Left ventricle myocardium inferior (tissue), 1 donor: Measurements from ENCODE around the gene BTBD9. TPM values are rescaled to one million over a fixed set of nuclear protein-coding genes. Genes with fewer than 3 reads are reported as not detected.

Source experiments
- DNase-seq: peaks from one replicate; pipeline ENCODE4 v3.0.0-alpha.2; 2020
- H3K27ac ChIP-seq: fragments of 200-600 bp; replicated peaks from 2 replicates; pipeline ENCODE4 v1.8.0; 2021
- H3K27me3 ChIP-seq: fragments of 200-600 bp; 2 replicates; pipeline ENCODE4 v1.8.0; 2021; ENCODE audit warnings: low read depth
- H3K36me3 ChIP-seq: fragments of 200-600 bp; 2 replicates; pipeline ENCODE4 v1.8.0; 2021
- H3K4me1 ChIP-seq: fragments of 200-600 bp; 2 replicates; pipeline ENCODE4 v1.8.0; 2021
- H3K4me3 ChIP-seq: fragments of 200-600 bp; 2 replicates; pipeline ENCODE4 v1.8.0; 2021; ENCODE audit warnings: mild to moderate bottlenecking, moderate library complexity
- H3K9me3 ChIP-seq: fragments of 200-600 bp; replicated peaks from 2 replicates; pipeline ENCODE4 v1.8.0; 2021
- CTCF ChIP-seq: fragments of 200-600 bp; IDR thresholded peaks from 2 replicates; pipeline ENCODE4 v1.8.0; 2021; ENCODE audit warnings: antibody characterized with exemption, mild to moderate bottlenecking, borderline replicate concordance
- intact Hi-C: fragments of 100-400 bp; cut with micrococcal nuclease; formaldehyde crosslinking; loops from one replicate; pipeline ENCODE4 v1.11.0; 2022
- total RNA-seq: library from RNA; stranded (reverse); fragmentation: NEBNext Ultra II Directional; extraction: Animal tissue kit (Norgen Biotek cat#: 25700); gene quantifications from one replicate; pipeline ENCODE4 v1.2.1, GENCODE V29; 2021
- donor health status: DM: no; HTN: yes; CAD: no; lungs with severe emphysema.

BTBD9 gene
- total RNA-seq, 1 donor from 2014 or later: 16.5 TPM

GRCh38 chr6:38555606-38556005 is 84.1 kb downstream of the BTBD9 start:
- Histone ChIP-seq H3K27ac (no peak overlapping the region), H3K9me3 (no peaks in the 10 kb centered on the region), H3K4me3 (no peak overlapping the region), H3K4me1 (peaks cover 19% of the 10 kb centered on the region), H3K36me3 (no peaks in the 10 kb centered on the region), H3K27me3 (no peaks in the 10 kb centered on the region)
- intact Hi-C loops: no loop called here
- no peak for DNase-seq
- TF ChIP-seq CTCF: no peak

GRCh38 chr6:38554700-38555413 is 84.9 kb downstream of the BTBD9 start:
- Histone ChIP-seq H3K27me3 (no peaks in the 10 kb centered on the region), H3K4me1 (peaks cover 21% of the 10 kb centered on the region), H3K9me3 (no peaks in the 10 kb centered on the region), H3K27ac (no peak overlapping the region), H3K4me3 (no peak overlapping the region), H3K36me3 (no peaks in the 10 kb centered on the region)
- DNase-seq: no peak
- intact Hi-C loops: no loop called here
- TF ChIP-seq CTCF: no peak

GRCh38 chr6:38554014-38554413 is 85.7 kb downstream of the BTBD9 start:
- DNase-seq: no peak
- no peak overlapping the region for H3K4me3 ChIP-seq
- no peak for TF ChIP-seq CTCF
- no peak overlapping the region for H3K27ac ChIP-seq
- intact Hi-C loops: no loop called here
- H3K9me3 ChIP-seq: no peaks in the 10 kb centered on the region
- no peaks in the 10 kb centered on the region for H3K36me3 ChIP-seq
- no peaks in the 10 kb centered on the region for H3K27me3 ChIP-seq
- H3K4me1 ChIP-seq: peaks cover 29% of the 10 kb centered on the region

GRCh38 chr6:38552121-38552520 is 87.6 kb downstream of the BTBD9 start:
- Histone ChIP-seq H3K36me3 (no peaks in the 10 kb centered on the region), H3K27me3 (no peaks in the 10 kb centered on the region), H3K27ac (no peak overlapping the region), H3K9me3 (no peaks in the 10 kb centered on the region), H3K4me3 (no peak overlapping the region), H3K4me1 (peaks cover 33% of the 10 kb centered on the region)
- no peak for DNase-seq
- TF ChIP-seq CTCF: no peak
- intact Hi-C loops: no loop called here

GRCh38 chr6:38549795-38550194 is 89.9 kb downstream of the BTBD9 start:
- Histone ChIP-seq H3K27me3 (no peaks in the 10 kb centered on the region), H3K9me3 (no peaks in the 10 kb centered on the region), H3K36me3 (no peaks in the 10 kb centered on the region), H3K4me3 (no peak overlapping the region), H3K4me1 (peaks cover 27% of the 10 kb centered on the region), H3K27ac (no peak overlapping the region)
- intact Hi-C loops: no loop called here
- no peak for TF ChIP-seq CTCF
- no peak for DNase-seq
